ENCODE data around the gene HOXC6.

HOXC6 gene

GRCh38 chr12:54022960-54023884, 5.0 kb upstream of the HOXC6 start:
- DNase-seq (ENCODE audit: insufficient read length, low spot score) (no peak), FAIRE-seq (no peak)
- TF ChIP-seq CTCF (IDR thresholded peaks at IDR 0.05; ENCODE audit: insufficient read depth, missing control alignments) = no peak

- FAIRE-seq (no peak), DNase-seq (ENCODE audit: insufficient read length, low spot score) (no peak)
- TF ChIP-seq CTCF (IDR thresholded peaks at IDR 0.05; ENCODE audit: insufficient read depth, missing control alignments) = no peak
Measured at GRCh38 chr12:54024127-54024526, 4.1 kb upstream of the HOXC6 start.

- no peak for TF ChIP-seq CTCF (IDR thresholded peaks at IDR 0.05; ENCODE audit: insufficient read depth, missing control alignments)
- FAIRE-seq = no peak
- DNase-seq (ENCODE audit: insufficient read length, low spot score) = no peak
Measured at GRCh38 chr12:54024581-54025305, 3.5 kb upstream of the HOXC6 start.

GRCh38 chr12:54025499-54026405, 2.5 kb upstream of the HOXC6 start:
- TF ChIP-seq CTCF (IDR thresholded peaks at IDR 0.05; ENCODE audit: insufficient read depth, missing control alignments) = no peak
- DNase-seq (ENCODE audit: insufficient read length, low spot score) (no peak), FAIRE-seq (no peak)

- DNase-seq (ENCODE audit: insufficient read length, low spot score) (no peak), FAIRE-seq (no peak)
- no peak for TF ChIP-seq CTCF (IDR thresholded peaks at IDR 0.05; ENCODE audit: insufficient read depth, missing control alignments)
Measured at GRCh38 chr12:54026640-54027441, 1.4 kb upstream of the HOXC6 start.

GRCh38 chr12:54027442-54027786, 826 bp upstream of the HOXC6 start:
- no peak for FAIRE-seq
- TF ChIP-seq CTCF (IDR thresholded peaks at IDR 0.05; ENCODE audit: insufficient read depth, missing control alignments) = no peak

More at GRCh38 chr12:54027442-54027786, 826 bp upstream of the HOXC6 start:
- DNase-seq (ENCODE audit: insufficient read length, low spot score) = no peak

All from D721Med (cell line).